Stimulated activated CD8-positive, alpha-beta memory T cell treated with anti-CD3 and anti-CD28 coated beads, Interleukin-7, amount 100 ng/mL, for 4 hours (primary cell): Measurements from ENCODE around the gene POTEJ.
"Not testable (repeated sequence)": the region's sequence is repeated elsewhere in the genome, so short reads cannot be mapped to it uniquely, and the experiment has no call there.

ENCODE experiments used
- DNase-seq, 2 donors: peaks; one replicate each; pipeline ENCODE4 v3.0.0-alpha.2; 2020; ENCODE audit warnings: low read depth in 2 of 2

POTEJ gene

GRCh38 chr2:130601648-130602302 lies 9.5 kb upstream of the POTEJ start:
- not testable (repeated sequence) for DNase-seq

- not testable (repeated sequence) for DNase-seq
These were observed 2.8 kb upstream of the POTEJ start for GRCh38 chr2:130608276-130609001.

GRCh38 chr2:130609002-130609920 lies 2.0 kb upstream of the POTEJ start:
- DNase-seq, result not testable (repeated sequence)

- not testable (repeated sequence) for DNase-seq
These were observed 754 bp upstream of the POTEJ start for GRCh38 chr2:130610486-130610885.

- DNase-seq, result not testable (repeated sequence)
These were observed 17.7 kb downstream of the POTEJ start for GRCh38 chr2:130628784-130629475.

- not testable (repeated sequence) for DNase-seq
These were observed 27.7 kb downstream of the POTEJ start for GRCh38 chr2:130638973-130639372.

- DNase-seq, result not testable (repeated sequence)
These were observed 30.4 kb downstream of the POTEJ start for GRCh38 chr2:130641688-130642087.

- DNase-seq, result not testable (repeated sequence)
These were observed 38.0 kb downstream of the POTEJ start for GRCh38 chr2:130649285-130649684.

GRCh38 chr2:130664506-130664905 lies 53.3 kb downstream of the POTEJ start:
- DNase-seq, result not testable (repeated sequence)

GRCh38 chr2:130665596-130665995 lies 54.4 kb downstream of the POTEJ start:
- DNase-seq, result not testable (repeated sequence)

GRCh38 chr2:130667516-130667915 lies 56.3 kb downstream of the POTEJ start:
- not testable (repeated sequence) for DNase-seq

- DNase-seq, result not testable (repeated sequence)
These were observed 58.9 kb downstream of the POTEJ start for GRCh38 chr2:130670026-130670745.

- DNase-seq, result not testable (repeated sequence)
These were observed 81.0 kb downstream of the POTEJ start for GRCh38 chr2:130692041-130692770.

- not testable (repeated sequence) for DNase-seq
These were observed 82.2 kb downstream of the POTEJ start for GRCh38 chr2:130693474-130693873.

GRCh38 chr2:130703250-130703649 lies 92.0 kb downstream of the POTEJ start:
- DNase-seq, result not testable (repeated sequence)
